Amniotic epithelial cell (primary cell): Measurements from ENCODE around the gene CYP4F2.
"Not testable (repeated sequence)": the region's sequence is repeated elsewhere in the genome, so short reads cannot be mapped to it uniquely, and the experiment has no call there.

ENCODE experiments used
- DNase-seq: peaks from one replicate; pipeline ENCODE4 v3.0.0-alpha.2; 2010; ENCODE audit warnings: low read depth

The CYP4F2 gene

DNA sequence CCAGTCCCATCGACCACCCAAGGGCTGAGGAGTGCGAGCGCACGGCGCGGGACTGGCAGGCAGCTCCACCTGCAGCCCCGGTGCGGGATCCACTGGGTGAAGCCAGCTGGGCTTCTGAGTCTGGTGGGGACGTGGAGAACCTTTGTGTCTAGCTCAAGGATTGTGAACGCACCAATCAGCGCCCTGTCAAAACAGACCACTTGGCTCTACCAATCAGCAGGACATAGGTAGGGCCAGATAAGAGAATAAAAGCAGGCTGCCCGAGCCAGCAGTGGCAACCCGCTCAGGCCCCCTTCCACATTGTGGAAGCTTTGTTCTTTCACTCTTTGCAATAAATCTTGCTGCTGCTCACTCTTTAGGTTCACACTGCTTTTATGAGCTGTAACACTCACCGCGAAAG lies 2.2 kb upstream of the CYP4F2 start:
- DNase-seq, result not testable (repeated sequence)

GRCh38 chr19:15899561-15899960 lies 1.7 kb upstream of the CYP4F2 start:
- not testable (repeated sequence) for DNase-seq

DNA sequence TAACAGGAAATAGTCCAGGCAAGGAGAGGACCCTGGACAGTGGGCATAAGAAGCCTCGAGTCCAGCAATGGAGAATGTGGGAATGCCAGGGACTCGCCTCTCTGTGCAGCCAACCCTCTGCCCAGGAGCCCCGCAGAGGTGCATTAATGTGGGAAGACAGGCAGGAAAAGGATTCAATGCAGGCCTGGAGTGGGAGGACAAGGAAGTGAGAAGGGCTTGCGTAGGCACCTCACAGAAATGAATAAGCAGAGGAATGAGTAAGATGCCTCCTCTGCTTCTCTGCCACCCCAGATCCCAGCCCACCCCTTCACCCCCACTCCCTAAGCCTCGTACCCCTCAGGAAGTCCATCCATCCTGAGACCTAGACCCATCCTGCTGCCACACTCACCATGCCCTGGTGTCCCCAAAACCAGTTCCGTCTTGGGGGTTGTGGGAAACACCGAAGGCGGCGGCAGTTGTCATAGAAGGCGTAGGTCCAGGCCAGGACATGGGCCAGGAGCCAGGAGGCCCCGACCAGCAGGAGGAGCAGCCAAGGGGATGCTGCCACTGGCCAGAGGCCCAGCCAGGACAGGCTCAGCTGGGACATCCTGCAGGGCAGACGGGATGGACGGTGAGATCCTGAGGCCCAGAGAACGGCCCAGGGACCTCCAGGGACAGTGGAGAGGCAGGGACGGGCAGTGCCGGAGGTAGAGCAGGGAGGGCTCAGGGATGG lies 692 bp downstream of the CYP4F2 start:
- no peak for DNase-seq

GRCh38 chr19:15895876-15896430 lies 1.9 kb downstream of the CYP4F2 start:
- no peak for DNase-seq

DNA sequence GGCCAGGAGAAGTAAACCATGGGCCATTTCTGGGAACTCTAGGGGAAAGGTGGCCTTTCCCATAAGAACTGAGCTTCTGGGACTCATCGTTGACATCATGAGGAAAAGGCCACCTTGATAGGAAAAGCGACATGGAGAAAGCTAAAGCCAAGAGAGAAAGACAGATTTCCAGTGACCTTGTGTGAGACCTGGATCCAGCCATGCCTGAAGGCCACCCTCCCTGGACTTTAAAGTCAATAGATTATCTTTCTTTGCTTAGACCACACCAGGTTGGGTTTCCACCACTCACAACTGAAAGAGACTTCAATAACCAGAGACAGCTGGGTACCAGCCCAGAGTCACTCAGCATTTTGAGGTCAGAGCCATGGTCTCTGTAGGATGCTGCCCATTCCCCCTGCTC lies 3.5 kb downstream of the CYP4F2 start:
- no peak for DNase-seq

DNA sequence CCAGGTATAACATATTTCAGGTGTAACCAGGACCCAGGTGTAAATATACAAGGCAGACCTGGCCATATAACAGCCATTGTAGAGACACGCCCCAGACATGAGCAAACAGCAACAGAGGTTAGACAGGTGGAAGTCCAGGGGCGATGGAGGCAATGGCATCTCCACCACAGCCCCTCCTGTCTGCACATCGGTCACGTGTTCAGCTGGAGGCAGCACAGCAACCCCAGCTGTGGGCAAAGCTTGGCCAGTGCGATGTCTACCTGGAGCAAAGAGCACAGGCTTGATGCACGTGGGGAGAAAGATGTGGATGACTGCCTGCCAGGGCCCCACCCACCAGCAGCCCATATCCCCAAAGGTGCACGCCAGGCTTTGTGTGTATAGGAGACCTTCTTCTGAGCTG lies 4.4 kb downstream of the CYP4F2 start:
- DNase-seq, result no peak

- no peak for DNase-seq
Observed at GRCh38 chr19:15892012-15892411, 5.9 kb downstream of the CYP4F2 start.

GRCh38 chr19:15891434-15891833 lies 6.4 kb downstream of the CYP4F2 start:
- no peak for DNase-seq

- not testable (repeated sequence) for DNase-seq
Observed at GRCh38 chr19:15889339-15889738, 8.5 kb downstream of the CYP4F2 start.

- no peak for DNase-seq
Observed at GRCh38 chr19:15885919-15886318, 12.0 kb downstream of the CYP4F2 start.

DNA sequence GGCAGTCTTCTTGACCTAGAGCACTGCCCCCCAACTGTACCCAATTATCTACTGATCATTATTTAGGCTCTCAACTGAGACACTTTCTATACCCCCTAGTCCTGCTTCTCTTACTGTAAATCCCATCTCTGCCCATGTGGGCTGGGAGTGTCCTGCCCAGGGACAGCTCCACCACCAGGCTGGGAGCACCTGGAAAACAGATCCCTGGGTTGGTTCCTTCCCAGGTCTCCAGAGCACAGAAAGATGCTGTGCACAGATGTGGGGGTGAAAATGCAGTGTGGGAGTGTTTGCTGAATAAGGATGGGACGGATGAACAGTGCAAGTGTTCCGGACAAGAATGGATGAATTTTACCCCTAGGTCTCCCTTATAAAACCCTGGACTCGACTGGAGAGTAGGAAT lies 12.7 kb downstream of the CYP4F2 start:
- no peak for DNase-seq

- DNase-seq, result not testable (repeated sequence)
Observed at GRCh38 chr19:15883329-15883728, 14.5 kb downstream of the CYP4F2 start.

- no peak for DNase-seq
Observed at GRCh38 chr19:15874821-15875474, 22.9 kb downstream of the CYP4F2 start.

- DNase-seq, result not testable (repeated sequence)
Observed at GRCh38 chr19:15873771-15874170, 24.1 kb downstream of the CYP4F2 start.

GRCh38 chr19:15871570-15871969 lies 26.3 kb downstream of the CYP4F2 start:
- DNase-seq, result no peak

DNA sequence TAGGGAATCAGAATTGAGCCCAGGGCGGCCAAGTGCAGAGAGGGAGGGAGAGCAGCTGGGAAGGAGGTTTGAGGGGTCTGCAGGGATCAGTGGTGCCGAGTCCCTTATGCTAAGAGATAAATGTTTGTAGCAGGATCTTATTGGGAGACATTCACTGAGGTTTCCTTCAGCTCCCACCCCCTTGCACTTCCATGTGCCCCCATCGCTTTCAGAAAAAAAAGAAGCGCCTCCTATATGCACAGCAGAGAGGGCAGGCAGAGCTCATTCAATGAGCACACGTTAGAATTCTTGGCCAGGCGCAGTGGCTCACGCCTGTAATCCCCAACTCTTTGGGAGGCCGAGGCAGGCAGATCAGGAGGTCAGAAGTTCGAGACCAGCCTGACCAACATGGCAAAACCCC lies 28.0 kb downstream of the CYP4F2 start:
- DNase-seq, result no peak

- no peak for DNase-seq
Observed at GRCh38 chr19:15869109-15869555, 28.7 kb downstream of the CYP4F2 start.

- DNase-seq, result no peak
Observed at GRCh38 chr19:15866636-15867035, 31.2 kb downstream of the CYP4F2 start.

- DNase-seq, result no peak
Observed at GRCh38 chr19:15864824-15865223, 33.0 kb downstream of the CYP4F2 start.

- no peak for DNase-seq
Observed at GRCh38 chr19:15863272-15863671, 34.6 kb downstream of the CYP4F2 start.

GRCh38 chr19:15862444-15862843 lies 35.4 kb downstream of the CYP4F2 start:
- DNase-seq, result no peak

DNA sequence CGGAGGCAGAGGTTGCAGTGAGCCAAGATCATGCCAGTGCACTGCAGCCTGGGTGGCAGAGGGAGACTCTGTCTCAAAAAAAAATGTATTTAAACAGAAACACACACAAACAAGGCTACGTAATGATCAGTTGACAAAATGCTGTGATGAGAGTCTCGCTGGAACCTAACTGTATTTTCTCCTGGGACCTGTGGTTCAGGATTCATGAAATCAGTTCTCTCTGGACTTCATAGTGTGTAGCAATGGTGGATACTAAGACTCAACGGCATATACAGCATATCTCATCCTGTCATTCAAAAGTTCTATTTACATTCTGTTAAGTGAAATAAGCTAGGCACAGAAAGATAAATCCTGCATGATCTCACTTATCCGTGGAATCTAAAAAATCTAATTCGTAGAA lies 37.4 kb downstream of the CYP4F2 start:
- no peak for DNase-seq

DNA sequence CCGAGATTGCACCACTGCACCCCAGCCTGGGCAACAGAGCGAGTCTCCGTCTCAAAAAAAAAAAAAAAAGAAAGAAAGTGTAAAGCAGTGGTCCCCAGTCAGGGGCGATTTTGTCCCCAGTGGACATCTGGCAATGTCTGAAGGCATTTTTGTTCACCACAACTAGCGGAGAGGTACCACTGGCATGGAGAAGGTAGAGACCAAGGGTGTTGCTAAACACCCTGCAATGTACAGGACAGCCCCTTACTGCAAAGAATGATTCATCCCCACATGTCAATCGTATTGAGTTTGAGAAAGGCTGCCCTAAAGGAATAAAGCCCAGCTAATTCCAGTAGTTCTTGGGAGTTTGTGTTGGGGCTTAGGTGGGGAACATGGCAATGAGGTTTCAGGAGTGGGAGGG lies 38.7 kb downstream of the CYP4F2 start:
- no peak for DNase-seq
